Spleen (tissue), 11 donors: ENCODE data around the gene NBPF3. TPM values are rescaled to one million over a fixed set of nuclear protein-coding genes. Genes with fewer than 3 reads are reported as not detected.
"Not testable (repeated sequence)": the region's sequence is repeated elsewhere in the genome, so short reads cannot be mapped to it uniquely, and the experiment has no call there.

Source experiments
- DNase-seq: peaks from one replicate; pipeline ENCODE4 v3.0.0-alpha.2; 2020
- H3K27ac ChIP-seq, 8 donors: fragments of 200-600 bp; sonication (generic) in 7 of 8; 1 replicate in 4 of 8; 2 replicates in 4 of 8; pipeline versions ENCODE4 v1.5.0 to v1.8.0; 2016 to 2021; ENCODE audit warnings: inconsistent platforms in 4 of 8, mild to moderate bottlenecking in 4 of 8, moderate library complexity in 1 of 8
- H3K27me3 ChIP-seq, 7 donors: fragments of 200-600 bp; sonication (generic) in 6 of 7; replicated peaks in 1 of 7; 1 replicate in 4 of 7; 2 replicates in 3 of 7; pipeline versions ENCODE4 v1.5.0 to v1.8.0; 2016 to 2021; ENCODE audit warnings: inconsistent platforms in 3 of 7, mild to moderate bottlenecking in 1 of 7
- H3K36me3 ChIP-seq, 6 donors: fragments of 200-600 bp; sonication (generic) in 5 of 6; 1 replicate in 4 of 6; 2 replicates in 2 of 6; pipeline versions ENCODE4 v1.5.0 to v1.8.0; 2016 to 2021; ENCODE audit warnings: inconsistent platforms in 2 of 6
- H3K4me1 ChIP-seq, 6 donors: fragments of 200-600 bp; sonication (generic) in 5 of 6; 1 replicate in 3 of 6; 2 replicates in 3 of 6; pipeline versions ENCODE4 v1.5.0 to v1.8.0; 2016 to 2021; ENCODE audit warnings: inconsistent platforms in 3 of 6
- H3K4me3 ChIP-seq, 8 donors: fragments of 200-600 bp; sonication (generic) in 7 of 8; 1 replicate in 4 of 8; 2 replicates in 4 of 8; pipeline versions ENCODE4 v1.5.0 to v1.8.0; 2016 to 2021; ENCODE audit warnings: inconsistent platforms in 4 of 8, mild to moderate bottlenecking in 4 of 8, moderate library complexity in 2 of 8
- H3K9me3 ChIP-seq, 8 donors: fragments of 200-600 bp; sonication (generic) in 7 of 8; 1 replicate in 4 of 8; 2 replicates in 4 of 8; pipeline versions ENCODE4 v1.5.0 to v1.8.0; 2016 to 2021; ENCODE audit warnings: inconsistent platforms in 4 of 8
- POLR2A ChIP-seq, 3 donors: fragments of 450-650 bp; IDR thresholded peaks; one replicate each; pipeline ENCODE4 v1.5.1; 2017; ENCODE audit warnings: antibody characterized with exemption in 3 of 3, mild to moderate bottlenecking in 1 of 3
- POLR2AphosphoS5 ChIP-seq, 3 donors: sonication (generic); formaldehyde crosslinking; IDR thresholded peaks; one replicate each; pipeline ENCODE4 v1.5.1; 2017; ENCODE audit warnings: antibody characterized with exemption in 3 of 3
- WGBS, 5 donors: extraction: QIAGEN DNeasy Blood & Tissue Kit in 3 of 5; methylation state at CpG; one replicate each; pipeline versions ENCODE4 v1.1.5 to v1.1.7; 2013 to 2018; 5-methylcytosine and 5-hydroxymethylcytosine counted together
- intact Hi-C: fragments of 100-400 bp; cut with DNase I; formaldehyde crosslinking; loops from one replicate; pipeline ENCODE4 v1.15.0; 2023; ENCODE audit warnings: low total_unique reads
- polyA plus RNA-seq, 3 donors: library from polyadenylated mRNA; stranded (reverse); fragments of 200-250 nt; gene quantifications; one replicate each; pipeline ENCODE4 v1.2.1, GENCODE V29; 2013
- total RNA-seq, 7 donors: library from RNA; depleted of rRNA in 3 of 7; stranded (reverse); fragments of >200 nt in 3 of 7; fragmentation: NEBNext Ultra II Directional in 4 of 7; extraction: Animal tissue kit (Norgen Biotek cat#: 25700) in 4 of 7; gene quantifications; one replicate each; pipeline versions ENCODE4 v1.1.0 to v1.2.1, GENCODE V29; 2016 to 2021
- TF ChIP-seq, protein P1 (sequence below), 11 experiments: fragments of 200-600 bp in 7 of 11; fragments of 450-650 bp in 4 of 11; sonication (generic) in 4 of 11; IDR thresholded peaks in 8 of 11; conservative IDR thresholded peaks in 3 of 11; 1 replicate in 7 of 11; 2 replicates in 4 of 11; pipeline versions ENCODE4 v1.4.0 to v1.8.0; 2016 to 2021; ENCODE audit warnings: antibody characterized with exemption in 11 of 11, inconsistent platforms in 4 of 11, mild to moderate bottlenecking in 1 of 11
- donor health status: healthy with polysubstance abuse.
- donor health status: DM: no; HTN: no; CAD: no; lungs with moderate emphysema.
- donor health status: DM: no; HTN: no; CAD: no.
- donor health status: Bipolar disorder and iron deficiency.
- donor health status: healthy.
- donor health status: DM: no; HTN: no; CAD: no.
- donor health status: DM: yes; HTN: yes; CAD: no.

NBPF3 gene
- total and polyA plus RNA-seq, 10 donors: 0.49 to 18.6 (median 9.2) TPM

DNA sequence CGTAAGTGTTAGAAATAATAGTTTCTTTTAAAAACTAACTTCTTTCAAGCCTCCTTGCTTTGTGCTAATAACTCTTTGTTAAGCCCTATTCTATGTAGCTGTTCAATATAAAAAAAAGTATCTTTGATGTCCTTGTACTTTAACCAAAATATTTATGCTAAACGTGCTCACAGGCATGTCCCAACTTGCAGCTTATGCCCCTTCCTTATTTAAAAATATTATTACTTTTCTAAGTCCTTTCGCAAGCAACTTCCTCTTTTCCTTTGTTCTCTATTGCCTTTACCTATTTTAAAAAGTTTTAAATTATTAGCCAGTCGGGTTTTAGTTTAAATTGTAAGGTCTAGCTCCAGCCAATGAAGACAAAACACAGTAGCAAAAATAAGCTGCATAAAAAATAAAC lies 43.4 kb upstream of the NBPF3 start:
- no peak overlapping the region for H3K4me3 ChIP-seq
- H3K4me1 ChIP-seq: peaks cover 0 to 22% (median 3%) of the 10 kb centered on the region in 6 donors
- H3K36me3 ChIP-seq: no peaks in the 10 kb centered on the region
- intact Hi-C loops: no loop called here
- H3K27ac ChIP-seq: no peak overlapping the region
- H3K9me3 ChIP-seq: no peaks in the 10 kb centered on the region
- TF ChIP-seq POLR2AphosphoS5 (IDR thresholded peaks at IDR 0.05) (no peak), POLR2A (IDR thresholded peaks at IDR 0.05) (no peak)
- TF ChIP-seq, protein P1, sequence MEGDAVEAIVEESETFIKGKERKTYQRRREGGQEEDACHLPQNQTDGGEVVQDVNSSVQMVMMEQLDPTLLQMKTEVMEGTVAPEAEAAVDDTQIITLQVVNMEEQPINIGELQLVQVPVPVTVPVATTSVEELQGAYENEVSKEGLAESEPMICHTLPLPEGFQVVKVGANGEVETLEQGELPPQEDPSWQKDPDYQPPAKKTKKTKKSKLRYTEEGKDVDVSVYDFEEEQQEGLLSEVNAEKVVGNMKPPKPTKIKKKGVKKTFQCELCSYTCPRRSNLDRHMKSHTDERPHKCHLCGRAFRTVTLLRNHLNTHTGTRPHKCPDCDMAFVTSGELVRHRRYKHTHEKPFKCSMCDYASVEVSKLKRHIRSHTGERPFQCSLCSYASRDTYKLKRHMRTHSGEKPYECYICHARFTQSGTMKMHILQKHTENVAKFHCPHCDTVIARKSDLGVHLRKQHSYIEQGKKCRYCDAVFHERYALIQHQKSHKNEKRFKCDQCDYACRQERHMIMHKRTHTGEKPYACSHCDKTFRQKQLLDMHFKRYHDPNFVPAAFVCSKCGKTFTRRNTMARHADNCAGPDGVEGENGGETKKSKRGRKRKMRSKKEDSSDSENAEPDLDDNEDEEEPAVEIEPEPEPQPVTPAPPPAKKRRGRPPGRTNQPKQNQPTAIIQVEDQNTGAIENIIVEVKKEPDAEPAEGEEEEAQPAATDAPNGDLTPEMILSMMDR (IDR thresholded peaks at IDR 0.05 in 8 of 11, conservative IDR thresholded peaks at IDR 0.05 in 3 of 11): no peak
- 35 to 43% (median 40%) methylated on average over 4 of the region's 4 CpGs for WGBS, 5 donors
- H3K27me3 ChIP-seq: peaks cover 0 to 36% (median 0%) of the 10 kb centered on the region in 7 donors
- no peak for DNase-seq

DNA sequence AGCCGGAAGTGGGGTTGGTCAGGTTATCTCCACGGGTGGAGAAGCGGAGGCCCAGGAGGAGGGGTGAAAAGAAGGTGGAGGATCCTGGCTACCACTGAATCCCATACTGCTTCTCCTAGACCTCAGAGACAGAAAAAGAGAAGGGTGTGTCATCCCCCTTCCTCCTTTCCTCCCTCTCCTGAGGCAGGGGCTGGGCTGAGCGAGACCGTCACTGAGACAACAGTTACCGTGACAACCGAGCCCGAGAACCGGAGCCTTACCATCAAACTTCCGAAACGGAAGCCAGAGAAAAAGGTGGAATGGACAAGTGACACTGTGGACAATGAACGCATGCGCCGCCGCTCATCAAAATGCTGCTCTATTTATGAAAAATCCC lies 42.1 kb upstream of the NBPF3 start:
- 21 to 40% (median 34%) methylated on average over 15 of the region's 15 CpGs for WGBS, 5 donors
- no peaks in the 10 kb centered on the region for H3K9me3 ChIP-seq
- TF ChIP-seq, protein P1 (IDR thresholded peaks at IDR 0.05 in 8 of 11, conservative IDR thresholded peaks at IDR 0.05 in 3 of 11): no peak
- no peak for TF ChIP-seq POLR2AphosphoS5 (IDR thresholded peaks at IDR 0.05)
- TF ChIP-seq POLR2A (IDR thresholded peaks at IDR 0.05): no peak
- H3K4me1 ChIP-seq: peaks cover 0 to 22% (median 3%) of the 10 kb centered on the region in 6 donors
- peaks cover 0 to 30% (median 0%) of the 10 kb centered on the region in 7 donors for H3K27me3 ChIP-seq
- intact Hi-C loops: no loop called here
- H3K4me3 ChIP-seq: peak overlapping the region in 6 of 8 donors; percentile 1 to 61 (median 18)
- no peak for DNase-seq
- H3K36me3 ChIP-seq: no peaks in the 10 kb centered on the region
- H3K27ac ChIP-seq: no peak overlapping the region

DNA sequence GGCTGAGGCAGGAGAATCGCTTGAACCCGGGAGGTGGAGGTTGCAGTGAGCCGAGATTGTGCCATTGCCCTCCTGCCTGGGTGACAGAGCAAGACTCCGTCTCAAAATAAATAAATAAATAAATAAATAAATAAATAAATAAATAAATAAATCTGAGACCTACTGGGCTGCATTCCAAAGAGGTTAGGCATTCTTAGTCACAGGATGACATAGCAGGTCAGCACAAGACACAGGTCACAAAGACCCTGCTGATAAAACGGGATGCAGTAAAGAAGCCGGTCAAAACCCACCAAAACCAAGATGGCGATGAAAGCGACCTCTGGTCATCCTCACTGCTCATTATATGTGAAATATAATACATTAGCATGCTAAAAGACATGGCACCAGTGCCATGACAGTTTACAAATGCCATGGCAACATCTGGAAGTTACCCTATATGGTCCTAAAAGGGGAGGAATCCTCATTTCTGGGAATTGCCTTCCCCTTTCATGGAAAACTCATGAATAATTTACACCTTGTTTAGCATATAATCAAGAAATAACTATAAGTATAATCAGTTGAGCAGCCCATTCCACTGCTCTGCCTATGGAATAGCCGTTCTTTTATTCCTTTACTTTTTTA lies 38.1 kb upstream of the NBPF3 start:
- H3K4me3 ChIP-seq, DNase-seq, H3K27ac ChIP-seq, intact Hi-C loops, H3K9me3 ChIP-seq, H3K36me3 ChIP-seq: not testable (repeated sequence)
- Histone ChIP-seq H3K4me1 (peaks cover 0 to 15% (median under 1%) of the 10 kb centered on the region in 6 donors), H3K27me3 (peaks cover 0 to 26% (median 0%) of the 10 kb centered on the region in 7 donors)
- WGBS, 5 donors: 84 to 95% (median 91%) methylated on average over 9 of the region's 9 CpGs

DNA sequence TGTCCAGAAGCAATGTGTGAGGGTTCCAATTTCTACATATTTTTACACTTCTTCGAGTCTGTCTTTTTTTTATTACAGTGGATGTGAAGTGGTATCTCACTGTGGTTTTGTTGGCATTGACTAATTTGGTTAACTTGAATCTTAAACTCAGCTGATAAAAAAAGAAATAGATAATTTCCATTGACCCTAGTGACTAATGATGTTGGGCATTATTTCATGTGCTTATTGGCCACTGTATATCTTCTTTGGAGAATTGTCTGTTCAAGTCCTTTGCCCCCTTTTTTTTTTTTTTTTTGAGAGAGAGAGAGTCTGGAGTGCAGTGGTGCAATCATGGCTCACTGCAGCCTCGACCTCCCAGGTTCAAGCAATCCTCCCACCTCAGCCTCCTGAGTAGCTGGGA lies 33.3 kb upstream of the NBPF3 start:
- H3K9me3 ChIP-seq: no peaks in the 10 kb centered on the region
- H3K27ac ChIP-seq: no peak overlapping the region
- H3K4me3 ChIP-seq: no peak overlapping the region
- no peaks in the 10 kb centered on the region for H3K4me1 ChIP-seq
- 43 to 63% (median 50%) methylated on average over 2 of the region's 2 CpGs for WGBS, 5 donors
- peaks cover 0 to 24% (median 0%) of the 10 kb centered on the region in 7 donors for H3K27me3 ChIP-seq
- DNase-seq: no peak
- intact Hi-C loops: no loop called here
- no peak for TF ChIP-seq POLR2A (IDR thresholded peaks at IDR 0.05)
- TF ChIP-seq POLR2AphosphoS5 (IDR thresholded peaks at IDR 0.05): no peak
- TF ChIP-seq, protein P1 (IDR thresholded peaks at IDR 0.05 in 8 of 11, conservative IDR thresholded peaks at IDR 0.05 in 3 of 11): no peak
- H3K36me3 ChIP-seq: no peaks in the 10 kb centered on the region

DNA sequence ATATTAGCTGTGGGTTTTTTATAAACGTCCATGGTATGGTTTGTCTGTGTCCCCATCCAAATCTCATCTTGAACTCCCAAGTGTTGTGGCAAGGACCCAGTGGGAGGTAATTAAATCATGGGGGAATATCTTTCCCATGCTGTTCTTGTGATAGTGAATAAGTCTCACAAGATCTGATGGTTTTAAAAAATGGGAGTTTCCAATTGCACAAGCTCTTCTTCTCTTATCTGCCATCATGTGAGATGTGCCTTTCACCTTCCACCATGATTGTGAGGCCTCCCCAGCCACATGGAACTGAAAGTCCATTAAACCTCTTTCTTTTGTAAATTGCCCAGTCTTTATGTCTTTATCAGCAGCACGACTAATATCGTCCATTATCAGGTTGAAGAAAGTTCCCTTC lies 30.0 kb upstream of the NBPF3 start:
- intact Hi-C loops, H3K9me3 ChIP-seq, H3K27ac ChIP-seq, DNase-seq, H3K36me3 ChIP-seq, H3K4me1 ChIP-seq, H3K4me3 ChIP-seq: not testable (repeated sequence)
- H3K27me3 ChIP-seq: peaks cover 0 to 20% (median 0%) of the 10 kb centered on the region in 7 donors
- WGBS, 5 donors: 66 to 83% (median 78%) methylated on average over 3 of the region's 3 CpGs
